ENCODE results near the gene ALX4. TPM values are rescaled to one million over a fixed set of nuclear protein-coding genes. Genes with fewer than 3 reads are reported as not detected.

ALX4 gene
- total RNA-seq, 6 experiments from 2014 or later = not detected

- Histone ChIP-seq H3K4me3 (no peak overlapping the region), H3K4me1 (no peaks in the 10 kb centered on the region), H3K36me3 (no peaks in the 10 kb centered on the region), H3K9me3 (no peaks in the 10 kb centered on the region), H3K27me3 (no peaks in the 10 kb centered on the region), H3K27ac (no peak overlapping the region)
- no peak for DNase-seq
- ATAC-seq = no peak
- WGBS (ENCODE audit: insufficient coverage, low coverage, low lambda C conversion rate, missing lambda C conversion rate) = 100% methylated on average over 3 of the region's 3 CpGs
- intact Hi-C loops (cut with DNase I) = loop anchor here in 1 of 2 donors (5.0 kb wide), 1 partner anchor 249 kb away; no protein-coding TSS in a partner anchor
- TF ChIP-seq, protein P1, sequence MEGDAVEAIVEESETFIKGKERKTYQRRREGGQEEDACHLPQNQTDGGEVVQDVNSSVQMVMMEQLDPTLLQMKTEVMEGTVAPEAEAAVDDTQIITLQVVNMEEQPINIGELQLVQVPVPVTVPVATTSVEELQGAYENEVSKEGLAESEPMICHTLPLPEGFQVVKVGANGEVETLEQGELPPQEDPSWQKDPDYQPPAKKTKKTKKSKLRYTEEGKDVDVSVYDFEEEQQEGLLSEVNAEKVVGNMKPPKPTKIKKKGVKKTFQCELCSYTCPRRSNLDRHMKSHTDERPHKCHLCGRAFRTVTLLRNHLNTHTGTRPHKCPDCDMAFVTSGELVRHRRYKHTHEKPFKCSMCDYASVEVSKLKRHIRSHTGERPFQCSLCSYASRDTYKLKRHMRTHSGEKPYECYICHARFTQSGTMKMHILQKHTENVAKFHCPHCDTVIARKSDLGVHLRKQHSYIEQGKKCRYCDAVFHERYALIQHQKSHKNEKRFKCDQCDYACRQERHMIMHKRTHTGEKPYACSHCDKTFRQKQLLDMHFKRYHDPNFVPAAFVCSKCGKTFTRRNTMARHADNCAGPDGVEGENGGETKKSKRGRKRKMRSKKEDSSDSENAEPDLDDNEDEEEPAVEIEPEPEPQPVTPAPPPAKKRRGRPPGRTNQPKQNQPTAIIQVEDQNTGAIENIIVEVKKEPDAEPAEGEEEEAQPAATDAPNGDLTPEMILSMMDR (IDR thresholded peaks at IDR 0.05) = no peak
- TF ChIP-seq POLR2A (IDR thresholded peaks at IDR 0.05) = no peak
These were observed 21.8 kb downstream of the ALX4 start for GRCh38 chr11:44288133-44288526.

GRCh38 chr11:44286911-44287310, 23.0 kb downstream of the ALX4 start:
- no peaks in the 10 kb centered on the region for H3K36me3 ChIP-seq
- WGBS (ENCODE audit: insufficient coverage, low coverage, low lambda C conversion rate, missing lambda C conversion rate) = 66% methylated on average over 8 of the region's 11 CpGs
- no peak overlapping the region for H3K4me3 ChIP-seq
- no peaks in the 10 kb centered on the region for H3K27me3 ChIP-seq
- no peak overlapping the region for H3K27ac ChIP-seq
- H3K4me1 ChIP-seq = no peaks in the 10 kb centered on the region
- DNase-seq (no peak), ATAC-seq (no peak)
- intact Hi-C loops (cut with DNase I) = loop anchor here in 1 of 2 donors (5.0 kb wide), 1 partner anchor 250 kb away; no protein-coding TSS in a partner anchor
- no peak for TF ChIP-seq POLR2A (IDR thresholded peaks at IDR 0.05)
- TF ChIP-seq, protein P1 (IDR thresholded peaks at IDR 0.05) = no peak
- H3K9me3 ChIP-seq = no peaks in the 10 kb centered on the region

DNA sequence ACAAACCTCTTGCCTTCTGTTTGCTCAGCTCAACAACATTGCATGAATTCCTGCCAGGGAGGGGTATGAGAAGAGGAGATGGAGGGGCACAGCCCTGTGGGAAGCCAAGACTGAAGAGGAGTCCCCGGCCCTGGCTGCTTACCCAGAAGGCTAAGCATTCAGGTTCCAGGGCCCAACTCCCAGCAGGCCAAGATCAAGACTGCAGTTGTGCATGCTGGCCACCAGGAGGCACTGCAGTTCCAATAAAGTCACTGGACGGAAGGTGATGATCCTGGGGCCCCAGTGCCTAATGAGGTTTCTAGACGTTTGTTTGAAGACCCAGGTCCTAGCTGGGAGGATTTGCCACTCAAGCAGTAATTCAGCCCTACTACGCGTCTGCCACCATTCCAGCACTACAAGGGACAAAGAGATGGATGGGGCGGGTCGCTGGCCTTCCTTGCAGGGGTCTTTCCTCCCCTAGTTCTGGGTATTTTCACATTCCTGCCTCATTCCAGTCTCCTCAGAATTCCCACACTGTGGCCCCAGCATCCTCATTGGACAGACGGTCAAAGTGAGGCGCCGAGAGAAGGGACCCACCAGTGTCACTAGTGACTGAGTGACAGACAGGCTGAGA, 23.6 kb downstream of the ALX4 start:
- H3K4me1 ChIP-seq = no peaks in the 10 kb centered on the region
- no peak overlapping the region for H3K27ac ChIP-seq
- peak; percentile 81 to 93 (median 87) for ATAC-seq
- intact Hi-C loops (cut with DNase I) = loop anchor here in 1 of 2 donors (5.0 kb wide), 1 partner anchor 251 kb away; no protein-coding TSS in a partner anchor
- no peaks in the 10 kb centered on the region for H3K9me3 ChIP-seq
- DNase-seq = peak in 2 of 3 donors; percentile 45 to 72
- no peaks in the 10 kb centered on the region for H3K27me3 ChIP-seq
- 45% methylated on average over 7 of the region's 10 CpGs for WGBS (ENCODE audit: insufficient coverage, low coverage, low lambda C conversion rate, missing lambda C conversion rate)
- no peak overlapping the region for H3K4me3 ChIP-seq
- TF ChIP-seq, protein P1 (IDR thresholded peaks at IDR 0.05) = peak; percentile 85 to 96 (median 92)
- no peak for TF ChIP-seq POLR2A (IDR thresholded peaks at IDR 0.05)
- H3K36me3 ChIP-seq = no peaks in the 10 kb centered on the region

- Histone ChIP-seq H3K4me3 (no peak overlapping the region), H3K4me1 (no peaks in the 10 kb centered on the region), H3K36me3 (no peaks in the 10 kb centered on the region), H3K27me3 (no peaks in the 10 kb centered on the region), H3K9me3 (no peaks in the 10 kb centered on the region), H3K27ac (no peak overlapping the region)
- WGBS (ENCODE audit: insufficient coverage, low coverage, low lambda C conversion rate, missing lambda C conversion rate) = 52% methylated on average over 2 of the region's 2 CpGs
- TF ChIP-seq, protein P1 (IDR thresholded peaks at IDR 0.05) = no peak
- no peak for TF ChIP-seq POLR2A (IDR thresholded peaks at IDR 0.05)
- intact Hi-C loops (cut with DNase I) = loop anchor here in 1 of 2 donors (5.0 kb wide), 1 partner anchor 252 kb away; no protein-coding TSS in a partner anchor
- no peak for DNase-seq
- peak in 1 of 4 donors; percentile 6 for ATAC-seq
These were observed 24.2 kb downstream of the ALX4 start for GRCh38 chr11:44285756-44286155.
